ENCODE data around the gene SHMT2.

Gene SHMT2

GRCh38 chr12:57185906-57186508, 43.5 kb upstream of the SHMT2 start:
- no peaks in the 10 kb centered on the region for H3K9me3 ChIP-seq (ENCODE audit: low read depth, low read length)

GRCh38 chr12:57187222-57188089, 42.1 kb upstream of the SHMT2 start:
- no peak overlapping the region for H3K4me3 ChIP-seq
- H3K36me3 ChIP-seq (ENCODE audit: insufficient read depth, low read length) = peaks cover 34% of the 10 kb centered on the region; the same call in 1 of the 2 replicates
- H3K27ac ChIP-seq = no peak overlapping the region
- TF ChIP-seq POLR2AphosphoS5 (IDR thresholded peaks at IDR 0.05; ENCODE audit: borderline replicate concordance, low read depth, low read length) (no peak), FOXP2 (optimal IDR thresholded peaks at IDR 0.05; ENCODE audit: control extremely low read depth, extremely low read length, insufficient read depth) (no peak), EZH2 (IDR thresholded peaks at IDR 0.05) (no peak)
- no peaks in the 10 kb centered on the region for H3K9me3 ChIP-seq (ENCODE audit: low read depth, low read length)
- no peak for DNase-seq (ENCODE audit: low read depth, low spot score)
- no peak overlapping the region for H3K9ac ChIP-seq (ENCODE audit: insufficient read length)

More at GRCh38 chr12:57185906-57186508, 43.5 kb upstream of the SHMT2 start:
- TF ChIP-seq EZH2 (IDR thresholded peaks at IDR 0.05) (no peak), FOXP2 (optimal IDR thresholded peaks at IDR 0.05; ENCODE audit: control extremely low read depth, extremely low read length, insufficient read depth) (no peak), POLR2AphosphoS5 (IDR thresholded peaks at IDR 0.05; ENCODE audit: borderline replicate concordance, low read depth, low read length) (no peak)
- DNase-seq (ENCODE audit: low read depth, low spot score) = no peak
- H3K36me3 ChIP-seq (ENCODE audit: insufficient read depth, low read length) = peaks cover 20% of the 10 kb centered on the region; the same call in 1 of the 2 replicates
- H3K27ac ChIP-seq = no peak overlapping the region
- H3K9ac ChIP-seq (ENCODE audit: insufficient read length) = no peak overlapping the region
- H3K4me3 ChIP-seq = no peak overlapping the region

GRCh38 chr12:57188090-57188425, 41.5 kb upstream of the SHMT2 start:
- Histone ChIP-seq H3K9me3 (ENCODE audit: low read depth, low read length) (no peaks in the 10 kb centered on the region), H3K36me3 (ENCODE audit: insufficient read depth, low read length) (peaks cover 38% of the 10 kb centered on the region; the same call in 1 of the 2 replicates), H3K27ac (no peak overlapping the region), H3K9ac (ENCODE audit: insufficient read length) (no peak overlapping the region), H3K4me3 (no peak overlapping the region)
- no peak for TF ChIP-seq POLR2AphosphoS5 (IDR thresholded peaks at IDR 0.05; ENCODE audit: borderline replicate concordance, low read depth, low read length)
- no peak for TF ChIP-seq EZH2 (IDR thresholded peaks at IDR 0.05)
- TF ChIP-seq FOXP2 (optimal IDR thresholded peaks at IDR 0.05; ENCODE audit: control extremely low read depth, extremely low read length, insufficient read depth) = no peak
- no peak for DNase-seq (ENCODE audit: low read depth, low spot score)

GRCh38 chr12:57190037-57190436, 39.5 kb upstream of the SHMT2 start:
- H3K36me3 ChIP-seq (ENCODE audit: insufficient read depth, low read length) = peaks cover 52% of the 10 kb centered on the region; the same call in 1 of the 2 replicates
- peak overlapping the region; percentile 55 for H3K27ac ChIP-seq
- TF ChIP-seq EZH2 (IDR thresholded peaks at IDR 0.05) (no peak), POLR2AphosphoS5 (IDR thresholded peaks at IDR 0.05; ENCODE audit: borderline replicate concordance, low read depth, low read length) (no peak), FOXP2 (optimal IDR thresholded peaks at IDR 0.05; ENCODE audit: control extremely low read depth, extremely low read length, insufficient read depth) (no peak)
- H3K9ac ChIP-seq (ENCODE audit: insufficient read length) = no peak overlapping the region
- H3K9me3 ChIP-seq (ENCODE audit: low read depth, low read length) = no peaks in the 10 kb centered on the region
- H3K4me3 ChIP-seq = no peak overlapping the region
- no peak for DNase-seq (ENCODE audit: low read depth, low spot score)

- Histone ChIP-seq H3K27ac (no peak overlapping the region), H3K9me3 (ENCODE audit: low read depth, low read length) (no peaks in the 10 kb centered on the region), H3K4me3 (no peak overlapping the region), H3K9ac (ENCODE audit: insufficient read length) (no peak overlapping the region), H3K36me3 (ENCODE audit: insufficient read depth, low read length) (peaks cover 54% of the 10 kb centered on the region; the same call in 1 of the 2 replicates)
- no peak for TF ChIP-seq EZH2 (IDR thresholded peaks at IDR 0.05)
- no peak for TF ChIP-seq FOXP2 (optimal IDR thresholded peaks at IDR 0.05; ENCODE audit: control extremely low read depth, extremely low read length, insufficient read depth)
- DNase-seq (ENCODE audit: low read depth, low spot score) = no peak
Observed at GRCh38 chr12:57190821-57191220, 38.7 kb upstream of the SHMT2 start.

GRCh38 chr12:57191410-57191809, 38.1 kb upstream of the SHMT2 start:
- no peak overlapping the region for H3K4me3 ChIP-seq
- no peak overlapping the region for H3K9ac ChIP-seq (ENCODE audit: insufficient read length)
- TF ChIP-seq FOXP2 (optimal IDR thresholded peaks at IDR 0.05; ENCODE audit: control extremely low read depth, extremely low read length, insufficient read depth) = no peak
- DNase-seq (ENCODE audit: low read depth, low spot score) = no peak
- no peak overlapping the region for H3K27ac ChIP-seq
- no peaks in the 10 kb centered on the region for H3K9me3 ChIP-seq (ENCODE audit: low read depth, low read length)
- peaks cover 54% of the 10 kb centered on the region; the same call in 1 of the 2 replicates for H3K36me3 ChIP-seq (ENCODE audit: insufficient read depth, low read length)

GRCh38 chr12:57192920-57193319, 36.6 kb upstream of the SHMT2 start:
- no peak overlapping the region for H3K4me3 ChIP-seq
- peaks cover 54% of the 10 kb centered on the region; the same call in 1 of the 2 replicates for H3K36me3 ChIP-seq (ENCODE audit: insufficient read depth, low read length)
- no peaks in the 10 kb centered on the region for H3K9me3 ChIP-seq (ENCODE audit: low read depth, low read length)
- H3K27ac ChIP-seq = no peak overlapping the region
- TF ChIP-seq EZH2 (IDR thresholded peaks at IDR 0.05) (no peak), POLR2AphosphoS5 (IDR thresholded peaks at IDR 0.05; ENCODE audit: borderline replicate concordance, low read depth, low read length) (no peak), FOXP2 (optimal IDR thresholded peaks at IDR 0.05; ENCODE audit: control extremely low read depth, extremely low read length, insufficient read depth) (no peak)
- H3K9ac ChIP-seq (ENCODE audit: insufficient read length) = no peak overlapping the region
- no peak for DNase-seq (ENCODE audit: low read depth, low spot score)

GRCh38 chr12:57193706-57194245, 35.7 kb upstream of the SHMT2 start:
- DNase-seq (ENCODE audit: low read depth, low spot score) = no peak
- TF ChIP-seq POLR2AphosphoS5 (IDR thresholded peaks at IDR 0.05; ENCODE audit: borderline replicate concordance, low read depth, low read length) (no peak), FOXP2 (optimal IDR thresholded peaks at IDR 0.05; ENCODE audit: control extremely low read depth, extremely low read length, insufficient read depth) (no peak), EZH2 (IDR thresholded peaks at IDR 0.05) (no peak)
- no peak overlapping the region for H3K4me3 ChIP-seq

More at GRCh38 chr12:57193706-57194245, 35.7 kb upstream of the SHMT2 start:
- no peaks in the 10 kb centered on the region for H3K9me3 ChIP-seq (ENCODE audit: low read depth, low read length)
- no peak overlapping the region for H3K27ac ChIP-seq
- H3K36me3 ChIP-seq (ENCODE audit: insufficient read depth, low read length) = peaks cover 63% of the 10 kb centered on the region; the same call in 1 of the 2 replicates
- H3K9ac ChIP-seq (ENCODE audit: insufficient read length) = no peak overlapping the region

All from SK-N-MC (cell line).